CMK (cell line): Measurements from ENCODE around the gene AKAP11.
"Not testable (repeated sequence)": the region's sequence is repeated elsewhere in the genome, so short reads cannot be mapped to it uniquely, and the experiment has no call there.

Source experiments
- DNase-seq: peaks from one replicate; pipeline ENCODE4 v3.0.0-alpha.2; 2010; ENCODE audit warnings: low read depth

Gene AKAP11

DNA sequence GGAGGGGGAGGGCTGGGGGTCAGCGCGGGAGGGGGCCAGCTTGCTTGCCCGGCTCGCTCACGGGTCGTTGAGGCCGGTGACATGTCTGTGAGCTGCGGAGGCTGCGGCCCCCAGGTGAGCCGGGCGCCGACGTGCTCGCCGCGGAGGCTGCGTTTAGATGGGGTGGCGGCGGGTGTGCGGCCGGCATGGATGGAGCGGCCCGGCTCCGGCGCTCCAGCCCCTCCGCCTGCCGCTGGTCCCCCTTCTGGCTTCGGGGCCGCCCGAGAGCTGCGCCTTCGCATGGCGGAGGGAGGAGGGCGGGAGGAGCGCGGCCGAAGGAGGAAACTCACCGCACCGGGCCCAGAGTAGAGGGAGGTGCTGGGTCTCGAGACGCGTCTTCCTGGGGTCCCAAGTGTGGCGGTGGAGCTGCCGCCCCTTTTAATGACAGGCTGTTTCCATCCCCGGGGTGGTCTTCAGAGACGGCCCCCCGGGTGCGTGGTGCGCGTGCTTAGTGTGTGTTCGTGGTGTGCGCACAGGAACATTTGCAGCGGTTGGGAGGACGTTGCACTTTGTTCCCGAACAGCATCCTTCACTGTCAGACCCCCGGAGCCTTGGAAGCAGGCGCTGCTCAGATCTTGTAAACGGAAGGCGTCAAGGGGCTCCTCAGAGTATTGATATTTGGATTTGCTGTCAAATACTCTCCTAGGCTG lies at the start of gene AKAP11:
AKAP11 (plus strand) TSS at position 38 of the 689 bp plus-strand sequence. CDS start 14,197 bp downstream, outside the sequence.
- DNase-seq: no peak

DNA sequence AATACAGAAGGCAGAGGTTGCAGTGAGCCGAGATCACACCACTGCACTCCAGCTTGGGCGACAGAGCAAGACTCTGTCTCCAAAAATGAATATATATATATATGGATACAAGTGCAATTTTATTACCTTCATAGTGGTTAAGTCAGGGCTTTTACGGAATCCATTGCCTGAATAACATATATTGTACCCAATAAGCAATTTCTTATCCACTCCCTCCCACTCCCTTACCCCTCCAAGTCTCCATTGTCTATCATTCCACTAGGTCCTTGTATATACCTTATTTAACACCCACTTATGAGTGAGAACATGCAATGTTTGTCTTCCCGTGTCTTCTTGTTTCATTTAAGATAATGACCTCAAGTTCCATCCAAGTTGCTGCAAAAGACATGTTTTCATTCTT lies 48.3 kb upstream of the AKAP11 start:
- no peak for DNase-seq

GRCh38 chr13:42225051-42225450 lies 46.9 kb upstream of the AKAP11 start:
- peak; percentile 3 for DNase-seq

DNA sequence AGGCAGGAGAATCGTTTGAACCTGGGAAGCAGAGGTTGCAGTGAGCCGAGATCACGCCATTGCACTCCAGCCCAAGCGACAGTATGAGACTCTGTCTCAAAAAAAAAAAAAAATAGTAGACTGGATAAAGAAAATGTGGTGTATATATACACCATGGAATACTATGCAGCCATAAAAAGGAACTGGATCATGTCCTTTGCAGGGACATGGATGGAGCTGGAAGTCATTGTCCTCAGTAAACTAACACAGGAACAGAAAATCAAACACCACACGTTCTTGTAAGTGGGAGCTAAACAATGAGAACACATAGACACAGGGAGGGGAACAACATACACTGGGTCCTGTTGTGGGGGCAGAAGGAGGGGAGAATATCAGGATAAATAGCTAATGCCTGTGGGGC lies 45.2 kb upstream of the AKAP11 start:
- not testable (repeated sequence) for DNase-seq

DNA sequence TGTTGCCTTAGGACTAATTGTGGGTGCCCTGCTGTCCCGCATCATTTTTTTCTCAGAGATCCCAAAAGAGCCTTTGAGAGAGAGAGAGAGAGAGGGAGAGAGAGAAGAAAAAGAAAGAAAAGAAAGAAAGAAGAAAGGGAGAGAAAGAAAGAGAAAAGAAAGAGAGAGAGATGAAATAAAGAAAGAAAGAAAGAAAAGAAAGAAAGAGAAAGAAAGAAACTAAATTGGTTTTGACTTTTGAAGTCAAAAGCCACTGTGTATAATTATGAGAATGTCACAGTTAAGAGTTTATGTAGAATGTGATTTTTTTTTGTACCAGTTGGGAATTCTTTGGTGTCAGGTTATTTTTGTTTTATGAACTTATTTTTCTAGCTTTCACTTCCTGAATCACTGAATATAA lies 43.4 kb upstream of the AKAP11 start:
- no peak for DNase-seq

- no peak for DNase-seq
Measured at GRCh38 chr13:42229287-42229686, 42.7 kb upstream of the AKAP11 start.

GRCh38 chr13:42232671-42233070 lies 39.3 kb upstream of the AKAP11 start:
- no peak for DNase-seq

GRCh38 chr13:42233726-42234125 lies 38.2 kb upstream of the AKAP11 start:
- DNase-seq: no peak

DNA sequence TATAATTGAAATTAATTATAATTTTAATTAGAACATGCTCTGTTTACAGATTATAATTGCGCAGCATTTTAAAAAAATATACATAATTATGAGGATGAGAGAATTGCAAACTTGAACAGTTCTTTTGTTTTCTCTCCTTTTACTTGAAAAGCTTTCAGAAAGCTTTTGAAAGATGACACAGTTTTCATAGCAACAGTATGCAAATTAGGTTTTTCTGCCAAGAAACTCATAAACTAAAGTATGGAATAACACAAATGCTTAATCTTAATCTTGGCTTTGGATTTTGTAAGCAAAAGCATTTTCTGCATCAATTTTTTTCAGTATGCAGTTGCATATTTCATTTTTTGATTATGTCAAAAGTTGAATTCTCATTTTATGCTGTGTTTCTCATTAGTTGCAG lies 32.8 kb upstream of the AKAP11 start:
- DNase-seq: no peak

DNA sequence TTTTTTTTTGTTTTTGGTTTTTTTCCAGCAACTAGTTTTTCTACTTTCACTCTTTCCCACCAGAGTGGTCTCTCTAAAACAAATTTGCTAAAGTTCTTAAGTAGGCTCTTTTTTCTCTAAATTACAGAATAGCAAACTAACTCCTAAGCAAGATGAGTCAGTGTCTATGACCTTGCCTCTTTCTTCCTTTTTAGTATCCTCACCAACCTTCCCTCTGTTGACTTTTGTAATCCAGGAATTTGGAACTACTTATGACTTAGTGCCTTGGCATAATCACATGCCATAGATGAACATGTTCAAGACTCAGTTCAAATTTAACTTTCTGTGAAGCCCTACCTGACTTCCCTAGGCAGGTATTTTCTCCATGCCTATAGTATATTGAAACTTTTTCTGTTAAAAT lies 32.3 kb upstream of the AKAP11 start:
- DNase-seq: no peak

DNA sequence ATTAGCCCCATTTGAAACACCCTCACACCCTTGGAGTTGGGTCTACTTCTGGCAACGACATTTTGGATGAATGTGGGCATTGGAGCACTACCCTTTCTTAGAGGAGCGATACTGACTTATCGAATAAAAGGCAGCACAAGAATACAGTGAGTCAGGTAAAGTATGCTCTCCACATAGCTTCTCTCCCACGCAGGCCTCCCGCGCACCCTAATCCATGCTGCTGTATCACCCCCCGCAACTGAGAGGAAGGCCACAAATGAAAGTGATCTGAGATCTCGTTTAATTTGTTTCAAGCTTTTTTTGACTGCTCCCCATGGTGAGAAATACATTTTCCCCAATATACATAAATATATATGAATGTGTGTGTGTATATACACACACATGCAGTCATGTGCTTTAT lies 25.4 kb upstream of the AKAP11 start:
- DNase-seq: no peak

DNA sequence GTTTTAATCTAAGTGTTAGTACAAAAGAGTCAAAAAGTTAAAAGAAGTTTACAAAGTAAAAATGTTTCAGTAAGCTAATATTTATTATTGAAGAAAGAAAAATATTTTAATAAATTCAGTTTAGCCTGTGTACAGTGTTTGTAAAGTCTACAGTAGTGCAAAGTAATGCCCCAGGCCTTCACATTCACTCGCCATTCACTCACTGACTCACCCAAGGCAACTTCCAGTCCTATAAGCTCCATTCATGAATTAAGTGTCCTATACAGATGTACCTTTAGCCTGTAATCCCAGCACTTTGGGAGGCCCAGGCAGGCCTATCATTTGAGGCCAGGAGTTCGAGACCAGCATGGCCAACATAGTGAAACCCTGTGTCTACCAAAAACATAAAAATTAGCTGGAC lies 24.1 kb upstream of the AKAP11 start:
- DNase-seq: no peak

- DNase-seq: no peak
Measured at GRCh38 chr13:42255886-42256285, 16.1 kb upstream of the AKAP11 start.

DNA sequence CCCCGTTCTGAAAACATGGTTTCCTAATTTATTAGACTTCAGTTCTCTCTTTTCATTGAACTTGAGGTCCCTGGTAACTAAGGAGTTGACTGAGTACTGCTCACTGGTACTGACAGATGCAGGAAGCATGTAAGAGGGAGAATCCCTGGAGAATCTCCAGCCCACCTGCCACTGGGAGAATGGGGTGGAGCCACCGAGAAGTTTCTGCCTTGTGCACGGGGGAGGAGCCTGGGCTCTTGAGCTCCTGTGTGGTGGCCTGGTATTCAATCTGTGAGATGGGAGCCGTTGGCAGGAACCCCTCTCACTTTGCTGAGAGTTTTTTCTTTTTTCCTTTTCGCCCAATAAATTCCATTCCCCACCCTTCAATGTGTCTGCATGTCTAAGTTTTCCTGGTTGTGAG lies 13.2 kb upstream of the AKAP11 start:
- DNase-seq: no peak

- no peak for DNase-seq
Measured at GRCh38 chr13:42259515-42259914, 12.4 kb upstream of the AKAP11 start.

- DNase-seq: no peak
Measured at GRCh38 chr13:42260903-42261654, 10.9 kb upstream of the AKAP11 start.

GRCh38 chr13:42266473-42266872 lies 5.5 kb upstream of the AKAP11 start:
- DNase-seq: no peak

DNA sequence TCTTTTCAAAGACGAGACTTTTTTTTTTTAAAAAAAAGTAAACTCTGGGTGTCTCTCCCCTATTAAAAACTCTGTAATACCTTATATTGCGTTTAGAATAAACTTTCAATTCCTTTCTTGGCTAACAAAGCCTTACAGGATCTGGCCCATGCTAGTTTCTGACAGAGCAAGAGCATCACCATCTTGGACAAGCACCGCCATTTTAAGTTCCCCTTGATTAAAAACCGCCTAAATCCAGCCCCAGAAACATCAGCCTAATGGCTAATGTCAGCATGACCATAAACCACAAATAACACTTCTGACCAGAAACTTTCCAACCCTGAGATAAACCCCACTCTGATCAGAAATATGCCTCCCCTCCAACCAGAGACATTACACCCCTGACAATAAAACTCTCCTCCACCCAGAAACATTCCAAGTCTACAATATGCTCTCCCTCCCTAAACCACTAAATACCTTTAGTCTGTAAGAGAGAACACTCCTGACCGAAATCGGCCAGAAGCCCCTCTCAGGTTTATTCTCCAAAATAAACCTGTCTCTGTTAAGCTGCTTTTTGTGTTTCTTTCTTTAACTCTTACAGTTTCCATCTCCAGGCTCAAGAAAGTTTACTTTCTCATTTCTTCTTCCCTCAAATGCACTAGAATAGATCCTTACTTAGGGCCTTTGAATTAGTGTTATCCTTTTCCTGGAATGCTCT lies 1.6 kb upstream of the AKAP11 start:
- no peak for DNase-seq

GRCh38 chr13:42270857-42271215 lies 1.1 kb upstream of the AKAP11 start:
- no peak for DNase-seq

- peak; percentile 85 for DNase-seq
Measured at GRCh38 chr13:42271337-42272114, 426 bp upstream of the AKAP11 start.

- no peak for DNase-seq
Measured at GRCh38 chr13:42272804-42273175, 838 bp downstream of the AKAP11 start.

DNA sequence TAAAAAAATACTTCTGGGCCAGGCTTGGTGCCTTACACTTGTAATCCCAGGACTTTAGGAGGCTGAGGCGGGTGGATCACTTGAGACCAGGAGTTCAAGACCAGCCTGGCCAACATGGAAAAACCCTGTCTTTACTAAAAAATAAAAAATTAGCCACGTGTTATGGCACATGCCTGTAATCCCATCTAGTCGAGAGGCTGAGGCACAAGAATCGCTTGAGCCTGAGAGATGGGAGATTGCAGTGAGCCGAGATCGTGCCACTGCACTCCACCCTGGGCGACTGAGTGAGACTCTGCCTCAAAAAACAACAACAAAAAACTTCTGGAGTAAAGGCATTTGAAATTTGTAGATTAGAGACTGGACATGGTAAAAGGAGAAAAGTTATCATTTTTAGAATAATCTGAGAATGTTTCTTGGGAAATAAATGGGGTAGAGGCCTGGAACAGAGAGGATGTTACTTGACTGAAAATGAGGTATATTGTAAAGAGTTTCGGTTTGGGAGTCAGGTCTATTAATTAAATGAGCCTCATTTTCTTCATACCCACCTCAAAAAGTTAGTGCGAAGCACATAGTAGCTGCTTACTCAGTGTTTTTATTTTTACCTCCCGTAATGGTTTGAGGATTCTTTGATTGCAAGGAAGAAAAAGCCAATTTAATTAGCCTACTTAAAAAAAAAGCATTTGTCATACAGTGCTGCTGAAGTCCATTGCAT lies 2.6 kb downstream of the AKAP11 start:
- no peak for DNase-seq
